Thoracic aorta (tissue), 2 donors: Measurements from ENCODE around the gene ANTXRL. TPM values are rescaled to one million over a fixed set of nuclear protein-coding genes. Genes with fewer than 3 reads are reported as not detected.

Experiments used
- ATAC-seq: fragments of 150-250 bp; one replicate; pipeline ENCODE4 v1.8.0; 2017; ENCODE audit warnings: low read depth; ENCODE audit not compliant: insufficient number of reproducible peaks, low FRiP score
- DNase-seq: peaks from one replicate; pipeline ENCODE4 v3.0.0-alpha.2; 2020; ENCODE audit warnings: low spot score
- H3K27ac ChIP-seq, 2 donors: fragments of 200-600 bp; sonication (generic); 1 replicate in 1 of 2; 2 replicates in 1 of 2; pipeline ENCODE4 v1.5.1; 2016; ENCODE audit warnings: mild to moderate bottlenecking in 2 of 2, moderate library complexity in 2 of 2
- H3K27me3 ChIP-seq: fragments of 200-600 bp; sonication (generic); replicated peaks from 2 replicates; pipeline ENCODE4 v1.6.0; 2016; ENCODE audit warnings: mild to moderate bottlenecking; ENCODE audit not compliant: insufficient read depth
- H3K36me3 ChIP-seq: fragments of 200-600 bp; sonication (generic); one replicate; pipeline ENCODE4 v1.5.1; 2016
- H3K4me1 ChIP-seq, 2 donors: fragments of 200-600 bp; sonication (generic); 1 replicate in 1 of 2; 2 replicates in 1 of 2; pipeline versions ENCODE4 v1.5.1 to v1.6.0; 2016; ENCODE audit warnings: low read depth in 2 of 2, mild to moderate bottlenecking in 1 of 2; ENCODE audit not compliant: control insufficient read depth in 1 of 2
- H3K4me3 ChIP-seq: fragments of 200-600 bp; sonication (generic); 2 replicates; pipeline ENCODE4 v1.5.1; 2016; ENCODE audit warnings: mild to moderate bottlenecking
- H3K9me3 ChIP-seq: fragments of 200-600 bp; sonication (generic); 2 replicates; pipeline ENCODE4 v1.5.1; 2016
- CTCF ChIP-seq: fragments of 200-600 bp; sonication (generic); IDR thresholded peaks from one replicate; pipeline ENCODE4 v1.5.1; 2019; ENCODE audit warnings: antibody characterized with exemption
- total RNA-seq, 2 donors: library from RNA; depleted of rRNA; stranded (reverse); fragments of >200 nt; gene quantifications; one replicate each; pipeline versions ENCODE4 v1.1.0 to v1.2.3, GENCODE V29; 2016

The ANTXRL gene
- total RNA-seq, 2 donors from 2014 or later: not detected

GRCh38 chr10:46287846-46288477 is 1.2 kb downstream of the ANTXRL start:
- Histone ChIP-seq H3K27me3 (no peaks in the 10 kb centered on the region), H3K27ac (no peak overlapping the region)

GRCh38 chr10:46288601-46289206 is 1.9 kb downstream of the ANTXRL start:
- Histone ChIP-seq H3K27me3 (no peaks in the 10 kb centered on the region), H3K36me3 (no peaks in the 10 kb centered on the region), H3K9me3 (no peaks in the 10 kb centered on the region), H3K27ac (no peak overlapping the region), H3K4me1 (peaks cover 7 to 8% of the 10 kb centered on the region in 2 donors), H3K4me3 (no peak overlapping the region)
- ATAC-seq (no peak), DNase-seq (no peak)
- TF ChIP-seq CTCF: no peak

More at GRCh38 chr10:46287846-46288477, 1.2 kb downstream of the ANTXRL start:
- TF ChIP-seq CTCF: no peak
- ATAC-seq (no peak), DNase-seq (no peak)
- no peaks in the 10 kb centered on the region for H3K9me3 ChIP-seq
- H3K4me1 ChIP-seq: peaks cover 11 to 14% of the 10 kb centered on the region in 2 donors
- no peaks in the 10 kb centered on the region for H3K36me3 ChIP-seq
- H3K4me3 ChIP-seq: no peak overlapping the region

- no peak for ATAC-seq
- H3K27ac ChIP-seq: no peak overlapping the region
Observed at GRCh38 chr10:46289209-46289810, 2.5 kb downstream of the ANTXRL start.

GRCh38 chr10:46290101-46290886 is 3.5 kb downstream of the ANTXRL start:
- H3K27ac ChIP-seq: no peak overlapping the region
- no peak overlapping the region for H3K4me3 ChIP-seq
- no peak for TF ChIP-seq CTCF
- H3K9me3 ChIP-seq: no peaks in the 10 kb centered on the region
- H3K27me3 ChIP-seq: no peaks in the 10 kb centered on the region
- ATAC-seq (no peak), DNase-seq (no peak)
- H3K36me3 ChIP-seq: no peaks in the 10 kb centered on the region
- H3K4me1 ChIP-seq: peaks cover 0 to 4% of the 10 kb centered on the region in 2 donors

More at GRCh38 chr10:46289209-46289810, 2.5 kb downstream of the ANTXRL start:
- no peak for TF ChIP-seq CTCF
- Histone ChIP-seq H3K36me3 (no peaks in the 10 kb centered on the region), H3K9me3 (no peaks in the 10 kb centered on the region), H3K4me1 (peaks cover under 1 to 8% of the 10 kb centered on the region in 2 donors), H3K4me3 (no peak overlapping the region), H3K27me3 (no peaks in the 10 kb centered on the region)
- DNase-seq: no peak
